A673 (cell line): Measurements from ENCODE around the gene ALB. TPM values are rescaled to one million over a fixed set of nuclear protein-coding genes. Genes with fewer than 3 reads are reported as not detected.

ENCODE experiments used
- BruUV-seq: library from RNA; stranded (reverse); fragments of 400-500 nt; replicated peaks from 2 replicates; lab custom pipeline; 2021; lab: Mats Ljungman, UMichigan
- CTCF ChIA-PET: fragments of 300-600 bp; sonication (Branson Sonifier 250); formaldehyde crosslinking; loops from one replicate; lab custom pipeline; 2022; ENCODE audit warnings: antibody characterized with exemption; lab: Charles Lee
- POLR2A ChIA-PET: fragments of 300-600 bp; sonication (Branson Sonifier 250); formaldehyde crosslinking; loops from one replicate; lab custom pipeline; 2022; ENCODE audit warnings: antibody characterized with exemption; ENCODE audit not compliant: low non-redundant PET; lab: Charles Lee
- DNase-seq: peaks from one replicate; pipeline ENCODE4 v3.0.0-alpha.2; 2015; ENCODE audit warnings: low spot score
- H3K27ac ChIP-seq: fragments of 200-600 bp; sonication (generic); 2 replicates; pipeline ENCODE4 v1.5.1; 2016; ENCODE audit warnings: mixed run types, low read depth, mild to moderate bottlenecking, mixed read lengths, antibody characterized with exemption, low read length; ENCODE audit not compliant: poor library complexity, severe bottlenecking
- H3K27me3 ChIP-seq: fragments of 200-600 bp; sonication (generic); replicated peaks from 2 replicates; pipeline ENCODE4 v1.6.1; 2017; ENCODE audit warnings: mixed run types, low read depth, mild to moderate bottlenecking, mixed read lengths, antibody characterized with exemption, low read length; ENCODE audit not compliant: insufficient read depth, poor library complexity
- H3K36me3 ChIP-seq: fragments of 200-600 bp; sonication (generic); 2 replicates; pipeline ENCODE4 v1.6.1; 2016; ENCODE audit warnings: mixed run types, mild to moderate bottlenecking, mixed read lengths, antibody characterized with exemption, low read length; ENCODE audit not compliant: insufficient read depth, poor library complexity, severe bottlenecking
- H3K4me1 ChIP-seq: fragments of 200-600 bp; sonication (generic); 2 replicates; pipeline ENCODE4 v1.6.1; 2017; ENCODE audit warnings: mixed run types, mild to moderate bottlenecking, mixed read lengths, antibody characterized with exemption, low read length; ENCODE audit not compliant: insufficient read depth, poor library complexity, severe bottlenecking
- H3K4me3 ChIP-seq: fragments of 200-600 bp; sonication (generic); 2 replicates; pipeline ENCODE4 v1.5.1; 2016; ENCODE audit warnings: low read depth, mixed run types, mild to moderate bottlenecking, mixed read lengths, low read length; ENCODE audit not compliant: poor library complexity, severe bottlenecking
- H3K9me3 ChIP-seq: fragments of 200-600 bp; sonication (generic); 2 replicates; pipeline ENCODE4 v1.6.1; 2016; ENCODE audit warnings: mixed run types, low read depth, mild to moderate bottlenecking, mixed read lengths, antibody characterized with exemption, low read length; ENCODE audit not compliant: poor library complexity, severe bottlenecking
- CTCF ChIP-seq: fragments of 300-800, 200-600 bp; sonication (generic); conservative IDR thresholded peaks from 2 replicates; pipeline ENCODE4 v1.5.1; 2017; ENCODE audit warnings: low read depth, mild to moderate bottlenecking, antibody characterized with exemption, low read length, moderate library complexity, mixed read lengths
- EZH2 ChIP-seq: fragments of 200-600 bp; sonication (generic); IDR thresholded peaks from 2 replicates; pipeline ENCODE4 v1.6.1; 2017; ENCODE audit warnings: borderline replicate concordance, low read depth, mild to moderate bottlenecking, mixed read lengths, antibody characterized with exemption, low read length; ENCODE audit not compliant: poor library complexity, severe bottlenecking
- intact Hi-C: fragments of 100-400 bp; cut with micrococcal nuclease; formaldehyde crosslinking; loops from one replicate; pipeline ENCODE4 v1.10.0; 2022; ENCODE audit not compliant: unreplicated experiment
- total RNA-seq: library from RNA; stranded (reverse); gene quantifications from 2 replicates; pipeline ENCODE4 v1.2.3, GENCODE V29; 2021

The ALB gene
- total RNA-seq, 1 experiment from 2014 or later: not detected

GRCh38 chr4:73440653-73441052 is 36.6 kb downstream of the ALB start:
- Histone ChIP-seq H3K9me3 (no peaks in the 10 kb centered on the region), H3K36me3 (no peaks in the 10 kb centered on the region), H3K27me3 (no peaks in the 10 kb centered on the region), H3K4me1 (no peaks in the 10 kb centered on the region), H3K4me3 (no peak overlapping the region), H3K27ac (no peak overlapping the region)
- ChIA-PET CTCF (no interaction called here), POLR2A (no interaction called here)
- intact Hi-C loops: loop anchor here (10.0 kb wide), 1 partner anchor 126 kb away; no protein-coding TSS in a partner anchor
- BruUV-seq: no TSS peak
- TF ChIP-seq EZH2: no peak
- no peak for TF ChIP-seq CTCF
- DNase-seq: no peak

DNA sequence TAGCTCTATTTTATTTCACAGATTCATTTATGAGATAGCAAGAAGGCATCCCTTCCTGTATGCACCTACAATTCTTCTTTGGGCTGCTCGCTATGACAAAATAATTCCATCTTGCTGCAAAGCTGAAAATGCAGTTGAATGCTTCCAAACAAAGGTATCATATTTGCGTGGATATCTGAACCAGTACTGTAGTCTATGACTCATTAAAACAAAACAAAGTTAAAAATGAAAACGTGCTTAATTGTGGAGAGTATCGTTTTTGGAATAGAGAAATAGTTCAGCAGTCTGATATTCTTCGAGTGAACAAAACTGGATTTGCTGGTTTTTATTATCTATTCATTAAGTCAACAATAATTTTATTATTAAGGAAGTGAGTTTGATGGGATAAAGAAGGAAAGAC is 38.2 kb downstream of the ALB start:
- Histone ChIP-seq H3K27me3 (no peaks in the 10 kb centered on the region), H3K27ac (no peak overlapping the region), H3K4me1 (no peaks in the 10 kb centered on the region), H3K4me3 (no peak overlapping the region), H3K9me3 (no peaks in the 10 kb centered on the region), H3K36me3 (no peaks in the 10 kb centered on the region)
- BruUV-seq: no TSS peak
- no peak for DNase-seq
- POLR2A ChIA-PET: no interaction called here
- CTCF ChIA-PET: no interaction called here
- intact Hi-C loops: loop anchor here (10.0 kb wide), 1 partner anchor 127 kb away; no protein-coding TSS in a partner anchor
- TF ChIP-seq CTCF (no peak), EZH2 (no peak)

DNA sequence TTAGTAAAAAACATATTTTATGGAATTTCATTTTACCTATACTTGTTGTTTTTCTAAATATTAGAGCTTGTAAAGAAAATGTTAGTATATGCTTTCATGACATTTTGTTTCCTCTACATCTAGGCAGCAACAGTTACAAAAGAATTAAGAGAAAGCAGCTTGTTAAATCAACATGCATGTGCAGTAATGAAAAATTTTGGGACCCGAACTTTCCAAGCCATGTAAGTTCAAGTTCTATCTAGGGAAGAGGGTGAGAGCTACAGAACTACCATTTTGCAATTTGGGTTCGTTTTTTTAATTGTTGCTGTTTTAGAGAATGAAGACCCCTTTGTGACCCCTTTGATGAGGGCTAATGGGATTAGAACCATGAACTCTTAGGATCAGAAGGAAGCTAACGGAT is 39.1 kb downstream of the ALB start:
- ChIA-PET POLR2A (no interaction called here), CTCF (no interaction called here)
- Histone ChIP-seq H3K9me3 (no peaks in the 10 kb centered on the region), H3K36me3 (no peaks in the 10 kb centered on the region), H3K27me3 (no peaks in the 10 kb centered on the region), H3K4me3 (no peak overlapping the region), H3K4me1 (no peaks in the 10 kb centered on the region), H3K27ac (no peak overlapping the region)
- intact Hi-C loops: loop anchor here (10.0 kb wide), 1 partner anchor 128 kb away; no protein-coding TSS in a partner anchor
- no peak for DNase-seq
- BruUV-seq: no TSS peak
- TF ChIP-seq EZH2 (no peak), CTCF (no peak)
